GM23248 (cell line): Measurements from ENCODE around the gene RIN2.

Source experiments
- EZH2 ChIP-seq: fragments of 200-600 bp; sonication (generic); IDR thresholded peaks from 2 replicates; pipeline ENCODE4 v1.6.1; 2018; ENCODE audit warnings: antibody characterized with exemption, mild to moderate bottlenecking; ENCODE audit not compliant: insufficient read depth, poor library complexity, severe bottlenecking
- EZH2phosphoT487 ChIP-seq: fragments of 200-600 bp; sonication (generic); IDR thresholded peaks from 2 replicates; pipeline ENCODE4 v1.6.1; 2018; ENCODE audit warnings: antibody characterized with exemption, moderate library complexity, mild to moderate bottlenecking, low read depth; ENCODE audit not compliant: insufficient read depth

DNA sequence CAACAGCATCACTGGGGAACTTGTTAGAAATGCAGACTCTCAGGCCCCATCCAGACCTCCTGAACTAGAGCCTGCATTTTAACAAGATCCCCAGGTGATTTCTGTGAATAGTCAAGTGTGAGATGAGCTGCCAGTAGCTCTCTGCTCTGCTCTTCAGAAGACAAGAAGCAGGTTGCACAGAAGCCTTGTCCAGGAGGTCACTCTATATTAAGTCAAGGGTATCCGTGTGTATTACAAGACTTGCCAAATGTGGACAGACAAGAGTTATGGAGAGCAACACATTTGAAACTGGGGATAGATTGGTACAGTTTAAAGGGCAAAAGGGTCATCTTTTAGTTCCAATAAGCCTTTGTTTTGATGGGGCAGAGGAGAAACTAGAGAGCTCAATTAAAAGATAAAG lies 23.2 kb upstream of the RIN2 start:
- TF ChIP-seq EZH2 (no peak), EZH2phosphoT487 (no peak)
